Neutrophil (primary cell): ENCODE data around the gene KLHL40.

Experiments used
- H3K27ac ChIP-seq: fragments of 200-600 bp; sonication (generic); 2 replicates; pipeline ENCODE4 v1.5.1; 2016; ENCODE audit warnings: mild to moderate bottlenecking, moderate library complexity
- H3K27me3 ChIP-seq: fragments of 200-600 bp; sonication (generic); 2 replicates; pipeline ENCODE4 v1.6.0; 2016; ENCODE audit warnings: mild to moderate bottlenecking
- H3K36me3 ChIP-seq: fragments of 200-600 bp; sonication (generic); 2 replicates; pipeline ENCODE4 v1.5.1; 2017
- H3K4me1 ChIP-seq, 2 experiments: fragments of 200-600 bp in 1 of 2; sonication (generic) in 1 of 2; 1 replicate in 1 of 2; 2 replicates in 1 of 2; pipeline versions ENCODE4 v1.5.1 to v1.6.1; 2013 to 2016; ENCODE audit warnings: low read depth in 1 of 2, low read length in 1 of 2, mild to moderate bottlenecking in 1 of 2, moderate library complexity in 1 of 2; ENCODE audit not compliant: control insufficient read depth in 1 of 2, insufficient read depth in 1 of 2
- H3K4me3 ChIP-seq, 2 experiments: fragments of 200-600 bp in 1 of 2; sonication (generic) in 1 of 2; 1 replicate in 1 of 2; 2 replicates in 1 of 2; pipeline ENCODE4 v1.5.1; 2013 to 2016; ENCODE audit warnings: low read depth in 1 of 2, low read length in 1 of 2, mild to moderate bottlenecking in 1 of 2, moderate library complexity in 1 of 2
- H3K9me3 ChIP-seq: fragments of 200-600 bp; sonication (generic); 2 replicates; pipeline ENCODE4 v1.5.1; 2016
- TF ChIP-seq, protein P1 (sequence below): fragments of 200-600 bp; sonication (generic); IDR thresholded peaks from 2 replicates; pipeline ENCODE4 v1.5.1; 2016; ENCODE audit warnings: antibody characterized with exemption

KLHL40 gene, protein sequence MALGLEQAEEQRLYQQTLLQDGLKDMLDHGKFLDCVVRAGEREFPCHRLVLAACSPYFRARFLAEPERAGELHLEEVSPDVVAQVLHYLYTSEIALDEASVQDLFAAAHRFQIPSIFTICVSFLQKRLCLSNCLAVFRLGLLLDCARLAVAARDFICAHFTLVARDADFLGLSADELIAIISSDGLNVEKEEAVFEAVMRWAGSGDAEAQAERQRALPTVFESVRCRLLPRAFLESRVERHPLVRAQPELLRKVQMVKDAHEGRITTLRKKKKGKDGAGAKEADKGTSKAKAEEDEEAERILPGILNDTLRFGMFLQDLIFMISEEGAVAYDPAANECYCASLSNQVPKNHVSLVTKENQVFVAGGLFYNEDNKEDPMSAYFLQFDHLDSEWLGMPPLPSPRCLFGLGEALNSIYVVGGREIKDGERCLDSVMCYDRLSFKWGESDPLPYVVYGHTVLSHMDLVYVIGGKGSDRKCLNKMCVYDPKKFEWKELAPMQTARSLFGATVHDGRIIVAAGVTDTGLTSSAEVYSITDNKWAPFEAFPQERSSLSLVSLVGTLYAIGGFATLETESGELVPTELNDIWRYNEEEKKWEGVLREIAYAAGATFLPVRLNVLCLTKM

GRCh38 chr3:42685363-42685881, at the start of gene KLHL40:
TSS of gene KLHL40 (plus strand) at chr3:42685537. CDS start at chr3:42685619, 82 bp downstream.
- Histone ChIP-seq H3K27ac (no peak within 1 kb of the TSS), H3K27me3 (peaks cover 89% of the 10 kb centered on the region), H3K9me3 (no peaks in the 10 kb centered on the region), H3K36me3 (no peaks in the 10 kb centered on the region), H3K4me3 (no peak within 1 kb of the TSS), H3K4me1 (peaks cover 0 to 5% of the 10 kb centered on the region in 2 experiments)
- TF ChIP-seq, protein P1, sequence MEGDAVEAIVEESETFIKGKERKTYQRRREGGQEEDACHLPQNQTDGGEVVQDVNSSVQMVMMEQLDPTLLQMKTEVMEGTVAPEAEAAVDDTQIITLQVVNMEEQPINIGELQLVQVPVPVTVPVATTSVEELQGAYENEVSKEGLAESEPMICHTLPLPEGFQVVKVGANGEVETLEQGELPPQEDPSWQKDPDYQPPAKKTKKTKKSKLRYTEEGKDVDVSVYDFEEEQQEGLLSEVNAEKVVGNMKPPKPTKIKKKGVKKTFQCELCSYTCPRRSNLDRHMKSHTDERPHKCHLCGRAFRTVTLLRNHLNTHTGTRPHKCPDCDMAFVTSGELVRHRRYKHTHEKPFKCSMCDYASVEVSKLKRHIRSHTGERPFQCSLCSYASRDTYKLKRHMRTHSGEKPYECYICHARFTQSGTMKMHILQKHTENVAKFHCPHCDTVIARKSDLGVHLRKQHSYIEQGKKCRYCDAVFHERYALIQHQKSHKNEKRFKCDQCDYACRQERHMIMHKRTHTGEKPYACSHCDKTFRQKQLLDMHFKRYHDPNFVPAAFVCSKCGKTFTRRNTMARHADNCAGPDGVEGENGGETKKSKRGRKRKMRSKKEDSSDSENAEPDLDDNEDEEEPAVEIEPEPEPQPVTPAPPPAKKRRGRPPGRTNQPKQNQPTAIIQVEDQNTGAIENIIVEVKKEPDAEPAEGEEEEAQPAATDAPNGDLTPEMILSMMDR, result no peak

DNA sequence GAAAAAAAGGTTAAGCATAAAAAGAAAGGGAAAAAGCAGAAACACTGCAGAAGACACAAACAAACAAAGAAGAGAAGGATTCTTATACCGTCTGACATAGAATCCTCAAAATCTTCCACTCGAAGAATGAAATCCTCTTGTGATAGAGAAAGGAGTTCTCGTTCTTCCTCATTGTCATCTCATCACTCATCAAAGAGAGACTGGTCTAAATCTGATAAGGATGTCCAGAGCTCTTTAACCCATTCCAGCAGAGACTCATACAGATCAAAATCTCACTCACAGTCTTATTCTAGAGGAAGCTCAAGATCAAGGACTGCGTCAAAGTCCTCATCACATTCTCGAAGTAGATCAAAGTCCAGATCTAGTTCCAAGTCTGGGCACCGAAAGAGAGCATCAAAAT, 48.3 kb upstream of the KLHL40 start:
- Histone ChIP-seq H3K4me3 (no peak overlapping the region), H3K36me3 (peaks cover 94% of the 10 kb centered on the region), H3K4me1 (no peaks in the 10 kb centered on the region), H3K27me3 (no peaks in the 10 kb centered on the region), H3K9me3 (no peaks in the 10 kb centered on the region), H3K27ac (no peak overlapping the region)
- TF ChIP-seq, protein P1, result no peak

DNA sequence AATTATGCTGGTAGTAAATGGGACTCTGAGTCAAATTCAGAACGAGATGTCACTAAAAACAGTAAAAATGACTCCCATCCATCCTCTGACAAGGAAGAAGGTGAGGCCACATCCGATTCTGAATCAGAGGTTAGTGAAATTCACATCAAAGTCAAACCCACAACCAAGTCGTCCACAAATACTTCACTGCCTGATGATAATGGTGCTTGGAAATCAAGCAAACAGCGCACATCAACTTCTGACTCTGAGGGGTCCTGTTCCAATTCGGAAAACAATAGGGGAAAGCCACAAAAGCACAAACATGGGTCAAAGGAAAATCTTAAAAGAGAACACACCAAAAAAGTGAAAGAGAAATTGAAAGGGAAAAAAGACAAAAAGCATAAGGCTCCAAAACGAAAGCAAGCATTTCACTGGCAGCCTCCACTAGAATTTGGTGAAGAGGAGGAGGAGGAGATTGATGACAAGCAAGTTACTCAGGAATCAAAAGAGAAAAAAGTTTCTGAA, 46.9 kb upstream of the KLHL40 start:
- no peaks in the 10 kb centered on the region for H3K27me3 ChIP-seq
- H3K4me1 ChIP-seq, result no peaks in the 10 kb centered on the region
- H3K4me3 ChIP-seq, result no peak overlapping the region
- TF ChIP-seq, protein P1, result no peak
- H3K27ac ChIP-seq, result peak overlapping the region; percentile 11
- peaks cover 92% of the 10 kb centered on the region for H3K36me3 ChIP-seq
- H3K9me3 ChIP-seq, result no peaks in the 10 kb centered on the region

DNA sequence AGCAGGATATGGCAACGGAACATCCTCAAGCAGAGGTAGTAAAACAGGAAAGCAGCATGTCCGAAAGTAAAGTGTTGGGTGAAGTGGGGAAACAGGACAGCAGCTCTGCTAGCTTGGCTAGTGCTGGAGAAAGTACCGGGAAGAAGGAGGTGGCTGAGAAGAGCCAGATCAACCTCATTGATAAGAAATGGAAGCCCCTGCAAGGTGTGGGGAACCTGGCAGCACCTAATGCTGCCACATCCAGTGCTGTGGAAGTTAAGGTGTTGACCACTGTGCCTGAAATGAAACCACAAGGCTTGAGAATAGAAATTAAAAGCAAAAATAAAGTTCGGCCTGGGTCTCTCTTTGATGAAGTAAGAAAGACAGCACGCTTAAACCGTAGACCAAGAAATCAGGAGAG, 46.1 kb upstream of the KLHL40 start:
- Histone ChIP-seq H3K27ac (no peak overlapping the region), H3K9me3 (no peaks in the 10 kb centered on the region), H3K27me3 (no peaks in the 10 kb centered on the region), H3K4me3 (no peak overlapping the region), H3K4me1 (no peaks in the 10 kb centered on the region), H3K36me3 (peaks cover 92% of the 10 kb centered on the region)
- TF ChIP-seq, protein P1, result no peak

GRCh38 chr3:42640129-42640528, 45.2 kb upstream of the KLHL40 start:
- H3K27ac ChIP-seq, result no peak overlapping the region
- TF ChIP-seq, protein P1, result no peak
- no peak overlapping the region for H3K4me3 ChIP-seq
- peaks cover 92% of the 10 kb centered on the region for H3K36me3 ChIP-seq
- no peaks in the 10 kb centered on the region for H3K27me3 ChIP-seq
- H3K9me3 ChIP-seq, result no peaks in the 10 kb centered on the region
- no peaks in the 10 kb centered on the region for H3K4me1 ChIP-seq
